Ishikawa (cell line): ENCODE measurements around the gene THRAP3.

Experiments used
- CEBPB ChIP-seq: IDR thresholded peaks from 2 replicates; pipeline ENCODE4 v1.6.1; 2012
- CREB1 ChIP-seq: IDR thresholded peaks from 2 replicates; pipeline ENCODE4 v1.6.1; 2012; ENCODE audit warnings: low read depth
- EGR1 ChIP-seq: IDR thresholded peaks from 2 replicates; pipeline ENCODE4 v1.6.1; 2012
- EP300 ChIP-seq: IDR thresholded peaks from 2 replicates; pipeline ENCODE4 v1.6.1; 2012; ENCODE audit warnings: borderline replicate concordance
- FOXM1 ChIP-seq: IDR thresholded peaks from 2 replicates; pipeline ENCODE4 v1.6.1; 2012; ENCODE audit warnings: low read depth, borderline replicate concordance
- NFIC ChIP-seq: IDR thresholded peaks from 2 replicates; pipeline ENCODE4 v1.6.1; 2012
- RAD21 ChIP-seq: IDR thresholded peaks from 2 replicates; pipeline ENCODE4 v1.6.1; 2012; ENCODE audit warnings: low read depth
- TAF1 ChIP-seq: IDR thresholded peaks from 2 replicates; pipeline ENCODE4 v1.6.1; 2012; ENCODE audit warnings: low read depth, mild to moderate bottlenecking
- TCF12 ChIP-seq: IDR thresholded peaks from 2 replicates; pipeline ENCODE4 v1.6.1; 2012; ENCODE audit warnings: low read depth
- TEAD4 ChIP-seq: IDR thresholded peaks from 2 replicates; pipeline ENCODE4 v1.6.1; 2012
- YY1 ChIP-seq: IDR thresholded peaks from 2 replicates; pipeline ENCODE4 v1.6.1; 2012; ENCODE audit warnings: low read depth
- ZBTB7A ChIP-seq: IDR thresholded peaks from 2 replicates; pipeline ENCODE4 v1.6.1; 2012; ENCODE audit warnings: low read depth
- TF ChIP-seq, protein P1 (sequence below): IDR thresholded peaks from 2 replicates; pipeline ENCODE4 v1.6.1; 2012
- TF ChIP-seq, protein P2 (sequence below): IDR thresholded peaks from 2 replicates; pipeline ENCODE4 v1.6.1; 2012; ENCODE audit warnings: low read depth, mild to moderate bottlenecking

DNA sequence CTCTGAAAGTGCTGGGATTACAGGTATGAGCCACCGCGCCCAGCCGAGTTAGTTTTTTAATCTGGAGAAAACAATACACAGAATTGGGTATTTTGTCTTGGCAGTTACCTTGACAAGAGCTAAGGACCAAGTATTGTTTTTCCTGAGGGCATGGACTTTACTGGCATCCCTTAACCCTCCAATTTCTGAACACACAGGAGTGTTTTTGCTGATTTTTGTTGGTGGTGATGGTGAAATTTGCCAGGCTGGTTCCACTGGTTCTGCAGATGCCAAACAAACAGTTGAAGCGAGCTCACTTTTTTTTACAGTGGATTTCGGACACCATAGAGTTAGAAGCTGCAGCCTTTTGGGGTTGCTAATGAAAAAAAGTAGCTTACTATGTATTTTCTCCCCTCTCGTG is 44.7 kb downstream of the THRAP3 start:
- no peak for TF ChIP-seq RAD21
- TF ChIP-seq, protein P1, sequence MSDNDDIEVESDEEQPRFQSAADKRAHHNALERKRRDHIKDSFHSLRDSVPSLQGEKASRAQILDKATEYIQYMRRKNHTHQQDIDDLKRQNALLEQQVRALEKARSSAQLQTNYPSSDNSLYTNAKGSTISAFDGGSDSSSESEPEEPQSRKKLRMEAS = no peak
- no peak for TF ChIP-seq FOXM1
- no peak for TF ChIP-seq EP300
- TF ChIP-seq, protein P2, sequence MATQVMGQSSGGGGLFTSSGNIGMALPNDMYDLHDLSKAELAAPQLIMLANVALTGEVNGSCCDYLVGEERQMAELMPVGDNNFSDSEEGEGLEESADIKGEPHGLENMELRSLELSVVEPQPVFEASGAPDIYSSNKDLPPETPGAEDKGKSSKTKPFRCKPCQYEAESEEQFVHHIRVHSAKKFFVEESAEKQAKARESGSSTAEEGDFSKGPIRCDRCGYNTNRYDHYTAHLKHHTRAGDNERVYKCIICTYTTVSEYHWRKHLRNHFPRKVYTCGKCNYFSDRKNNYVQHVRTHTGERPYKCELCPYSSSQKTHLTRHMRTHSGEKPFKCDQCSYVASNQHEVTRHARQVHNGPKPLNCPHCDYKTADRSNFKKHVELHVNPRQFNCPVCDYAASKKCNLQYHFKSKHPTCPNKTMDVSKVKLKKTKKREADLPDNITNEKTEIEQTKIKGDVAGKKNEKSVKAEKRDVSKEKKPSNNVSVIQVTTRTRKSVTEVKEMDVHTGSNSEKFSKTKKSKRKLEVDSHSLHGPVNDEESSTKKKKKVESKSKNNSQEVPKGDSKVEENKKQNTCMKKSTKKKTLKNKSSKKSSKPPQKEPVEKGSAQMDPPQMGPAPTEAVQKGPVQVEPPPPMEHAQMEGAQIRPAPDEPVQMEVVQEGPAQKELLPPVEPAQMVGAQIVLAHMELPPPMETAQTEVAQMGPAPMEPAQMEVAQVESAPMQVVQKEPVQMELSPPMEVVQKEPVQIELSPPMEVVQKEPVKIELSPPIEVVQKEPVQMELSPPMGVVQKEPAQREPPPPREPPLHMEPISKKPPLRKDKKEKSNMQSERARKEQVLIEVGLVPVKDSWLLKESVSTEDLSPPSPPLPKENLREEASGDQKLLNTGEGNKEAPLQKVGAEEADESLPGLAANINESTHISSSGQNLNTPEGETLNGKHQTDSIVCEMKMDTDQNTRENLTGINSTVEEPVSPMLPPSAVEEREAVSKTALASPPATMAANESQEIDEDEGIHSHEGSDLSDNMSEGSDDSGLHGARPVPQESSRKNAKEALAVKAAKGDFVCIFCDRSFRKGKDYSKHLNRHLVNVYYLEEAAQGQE = no peak
- TF ChIP-seq EGR1 = no peak
- no peak for TF ChIP-seq ZBTB7A
- no peak for TF ChIP-seq YY1
- TF ChIP-seq CEBPB = no peak
- TF ChIP-seq TAF1 = no peak
- TF ChIP-seq TCF12 = no peak
- no peak for TF ChIP-seq CREB1
- no peak for TF ChIP-seq TEAD4
- TF ChIP-seq NFIC = no peak
